Gastrocnemius medialis (tissue), 4 donors: ENCODE results near the gene DMD. TPM values are rescaled to one million over a fixed set of nuclear protein-coding genes. Genes with fewer than 3 reads are reported as not detected.

Source experiments
- ATAC-seq, 2 donors: fragments of 150-250 bp; one replicate each; pipeline ENCODE4 v1.9.1; 2016
- DNase-seq, 2 donors: peaks; one replicate each; pipeline ENCODE4 v3.0.0-alpha.2; 2019
- H3K27ac ChIP-seq, 4 donors: fragments of 200-600 bp; sonication (generic); 1 replicate in 1 of 4; 2 replicates in 3 of 4; pipeline ENCODE4 v1.5.1; 2016 to 2018; ENCODE audit warnings: mild to moderate bottlenecking in 2 of 4, moderate library complexity in 1 of 4
- H3K27me3 ChIP-seq, 3 donors: fragments of 200-600 bp; sonication (generic) in 2 of 3; 1 replicate in 1 of 3; 2 replicates in 2 of 3; pipeline versions ENCODE4 v1.5.1 to v1.6.0; 2016 to 2019; ENCODE audit warnings: mild to moderate bottlenecking in 1 of 3, moderate library complexity in 1 of 3
- H3K36me3 ChIP-seq, 2 donors: fragments of 200-600 bp; sonication (generic) in 1 of 2; one replicate each; pipeline ENCODE4 v1.5.1; 2017 to 2018
- H3K4me1 ChIP-seq, 2 donors: fragments of 200-600 bp; sonication (generic) in 1 of 2; one replicate each; pipeline ENCODE4 v1.5.1; 2016 to 2017; ENCODE audit warnings: mild to moderate bottlenecking in 2 of 2
- H3K4me3 ChIP-seq, 4 donors: fragments of 200-600 bp; sonication (generic) in 3 of 4; 1 replicate in 1 of 4; 2 replicates in 3 of 4; pipeline ENCODE4 v1.5.1; 2016 to 2019; ENCODE audit warnings: mild to moderate bottlenecking in 2 of 4
- H3K9me3 ChIP-seq, 3 donors: fragments of 200-600 bp; sonication (generic) in 2 of 3; 1 replicate in 1 of 3; 2 replicates in 2 of 3; pipeline ENCODE4 v1.5.1; 2016 to 2019
- CTCF ChIP-seq, 5 experiments: fragments of 450-650 bp in 3 of 5; fragments of 200-600 bp in 2 of 5; sonication (generic) in 2 of 5; IDR thresholded peaks in 4 of 5; conservative IDR thresholded peaks in 1 of 5; 1 replicate in 4 of 5; 2 replicates in 1 of 5; pipeline ENCODE4 v1.5.1; 2016 to 2019; ENCODE audit warnings: antibody characterized with exemption in 5 of 5, mild to moderate bottlenecking in 3 of 5, moderate library complexity in 3 of 5
- POLR2A ChIP-seq, 2 donors: fragments of 450-650 bp; IDR thresholded peaks; one replicate each; pipeline ENCODE4 v1.6.1; 2017; ENCODE audit warnings: antibody characterized with exemption in 2 of 2, mild to moderate bottlenecking in 2 of 2, moderate library complexity in 2 of 2
- in situ Hi-C, 4 donors: fragments of 200-750 bp; cut with MboI; loops; one replicate each; pipeline versions ENCODE4 v1.15.0 to v1.8.0; 2017; ENCODE audit warnings: low sequenced_read_pairs in 4 of 4
- intact Hi-C: fragments of 100-400 bp; cut with DNase I; formaldehyde crosslinking; loops from one replicate; pipeline ENCODE4 v1.15.1; 2023; ENCODE audit warnings: low total_unique reads
- total RNA-seq, 4 donors: library from RNA; depleted of rRNA; stranded (reverse); fragments of >200 nt; gene quantifications; one replicate each; pipeline versions ENCODE4 v1.1.0 to v1.2.3, GENCODE V29; 2016

DMD gene
- total RNA-seq, 4 donors from 2014 or later, result 53.5 to 201 (median 98.9) TPM

GRCh38 chrX:31349515-31349914 lies 1861.8 kb downstream of the DMD start:
- in situ Hi-C loops (no loop called here), intact Hi-C loops (no loop called here)
- H3K27ac ChIP-seq, result no peak overlapping the region
- H3K9me3 ChIP-seq, result no peaks in the 10 kb centered on the region
- H3K36me3 ChIP-seq, result no peaks in the 10 kb centered on the region
- no peaks in the 10 kb centered on the region for H3K27me3 ChIP-seq
- no peak for ATAC-seq
- TF ChIP-seq CTCF (IDR thresholded peaks at IDR 0.05 in 4 of 5, conservative IDR thresholded peaks at IDR 0.05 in 1 of 5) (no peak), POLR2A (IDR thresholded peaks at IDR 0.05) (no peak)
- no peak overlapping the region for H3K4me3 ChIP-seq
- no peak for DNase-seq
- no peaks in the 10 kb centered on the region for H3K4me1 ChIP-seq

GRCh38 chrX:31340587-31340986 lies 1870.8 kb downstream of the DMD start:
- no peaks in the 10 kb centered on the region for H3K4me1 ChIP-seq
- no peak overlapping the region for H3K27ac ChIP-seq
- no peak for TF ChIP-seq POLR2A (IDR thresholded peaks at IDR 0.05)
- TF ChIP-seq CTCF (IDR thresholded peaks at IDR 0.05 in 4 of 5, conservative IDR thresholded peaks at IDR 0.05 in 1 of 5), result no peak
- H3K36me3 ChIP-seq, result no peaks in the 10 kb centered on the region
- H3K4me3 ChIP-seq, result no peak overlapping the region
- DNase-seq (no peak), ATAC-seq (no peak)
- no peaks in the 10 kb centered on the region for H3K27me3 ChIP-seq
- in situ Hi-C loops (no loop called here), intact Hi-C loops (no loop called here)
- H3K9me3 ChIP-seq, result no peaks in the 10 kb centered on the region

GRCh38 chrX:31338991-31339350 lies 1872.4 kb downstream of the DMD start:
- TF ChIP-seq POLR2A (IDR thresholded peaks at IDR 0.05) (no peak), CTCF (IDR thresholded peaks at IDR 0.05 in 4 of 5, conservative IDR thresholded peaks at IDR 0.05 in 1 of 5) (no peak)
- intact Hi-C loops, result no loop called here
- Histone ChIP-seq H3K36me3 (no peaks in the 10 kb centered on the region), H3K27me3 (no peaks in the 10 kb centered on the region), H3K4me3 (no peak overlapping the region), H3K27ac (peak overlapping the region in 1 of 4 donors; percentile 41), H3K9me3 (no peaks in the 10 kb centered on the region), H3K4me1 (no peaks in the 10 kb centered on the region)
- ATAC-seq, result no peak
- in situ Hi-C loops, result no loop called here
- no peak for DNase-seq

- intact Hi-C loops, result no loop called here
- Histone ChIP-seq H3K27me3 (no peaks in the 10 kb centered on the region), H3K36me3 (no peaks in the 10 kb centered on the region), H3K4me3 (no peak overlapping the region), H3K27ac (peak overlapping the region in 2 of 4 donors; percentile 39 to 43), H3K4me1 (no peaks in the 10 kb centered on the region), H3K9me3 (no peaks in the 10 kb centered on the region)
- in situ Hi-C loops, result no loop called here
- no peak for TF ChIP-seq CTCF (IDR thresholded peaks at IDR 0.05 in 4 of 5, conservative IDR thresholded peaks at IDR 0.05 in 1 of 5)
- TF ChIP-seq POLR2A (IDR thresholded peaks at IDR 0.05), result no peak
- DNase-seq (no peak), ATAC-seq (no peak)
Measured at GRCh38 chrX:31337332-31337731, 1874.0 kb downstream of the DMD start.

- H3K27ac ChIP-seq, result no peak overlapping the region
- intact Hi-C loops, result no loop called here
- in situ Hi-C loops, result no loop called here
- no peak for DNase-seq
- no peak for TF ChIP-seq POLR2A (IDR thresholded peaks at IDR 0.05)
- no peak for TF ChIP-seq CTCF (IDR thresholded peaks at IDR 0.05 in 4 of 5, conservative IDR thresholded peaks at IDR 0.05 in 1 of 5)
- H3K4me1 ChIP-seq, result no peaks in the 10 kb centered on the region
- no peaks in the 10 kb centered on the region for H3K36me3 ChIP-seq
- no peak for ATAC-seq
- no peaks in the 10 kb centered on the region for H3K9me3 ChIP-seq
- H3K4me3 ChIP-seq, result no peak overlapping the region
- no peaks in the 10 kb centered on the region for H3K27me3 ChIP-seq
Measured at GRCh38 chrX:31336419-31336818, 1874.9 kb downstream of the DMD start.
